Non-pigmented ciliary epithelial cell (primary cell): ENCODE measurements around the gene BIRC7.
A peak's percentile ranks its signal among the peaks of the same experiment; 100 is the strongest.

Source experiments
- DNase-seq: peaks from one replicate; pipeline ENCODE4 v3.0.0-alpha.2; 2010; ENCODE audit warnings: low read depth

BIRC7 gene

DNA sequence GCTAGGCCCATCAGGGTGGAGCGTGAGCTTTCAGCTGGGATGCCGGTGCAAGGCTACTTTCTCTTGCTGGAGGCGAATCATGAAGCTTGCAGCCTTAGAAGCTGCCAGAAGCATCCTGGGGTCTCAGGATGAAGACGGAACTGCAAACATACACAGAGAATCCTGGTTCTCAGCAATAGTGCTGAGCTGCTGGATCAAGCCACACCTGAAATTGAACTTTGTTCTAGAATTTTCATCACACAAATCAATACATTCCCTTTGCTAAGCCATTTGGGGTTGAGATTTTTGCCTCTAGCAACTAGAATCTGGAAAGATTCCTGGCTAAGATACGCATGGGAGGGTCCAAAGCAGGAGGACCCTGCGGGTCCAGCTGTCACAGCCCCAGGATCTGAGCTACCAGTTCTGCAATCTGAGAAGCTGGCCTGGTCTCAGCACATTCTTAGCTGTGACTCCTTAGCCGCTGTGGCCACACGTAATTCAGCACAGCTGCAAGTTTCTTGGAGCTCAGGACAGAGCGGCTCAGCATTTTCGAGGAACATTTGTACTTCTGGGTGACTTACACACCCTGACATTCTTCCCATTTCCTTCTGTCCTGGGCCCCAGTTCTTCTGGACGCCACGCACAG is 30.3 kb downstream of the BIRC7 start:
- no peak for DNase-seq

DNA sequence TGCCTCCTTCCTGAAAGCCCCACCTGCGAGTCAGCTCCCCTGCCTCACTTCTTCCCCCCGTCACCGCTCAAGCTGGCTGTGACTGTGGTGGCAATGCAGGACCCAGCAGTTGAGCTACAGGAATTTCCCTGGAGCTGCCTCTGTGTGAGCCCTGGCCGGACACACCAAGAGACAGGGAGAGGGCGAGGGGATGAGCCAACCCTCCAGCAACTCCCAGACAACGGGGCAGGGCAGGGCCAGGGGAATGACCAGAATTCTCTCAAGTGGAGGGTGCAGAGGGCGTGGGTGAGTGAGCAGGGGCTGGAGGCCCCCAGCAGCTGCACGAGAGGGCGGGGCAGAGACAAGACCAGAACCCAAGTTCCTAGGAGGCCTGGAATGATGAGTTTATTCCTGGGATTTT is 32.0 kb downstream of the BIRC7 start:
- no peak for DNase-seq

DNA sequence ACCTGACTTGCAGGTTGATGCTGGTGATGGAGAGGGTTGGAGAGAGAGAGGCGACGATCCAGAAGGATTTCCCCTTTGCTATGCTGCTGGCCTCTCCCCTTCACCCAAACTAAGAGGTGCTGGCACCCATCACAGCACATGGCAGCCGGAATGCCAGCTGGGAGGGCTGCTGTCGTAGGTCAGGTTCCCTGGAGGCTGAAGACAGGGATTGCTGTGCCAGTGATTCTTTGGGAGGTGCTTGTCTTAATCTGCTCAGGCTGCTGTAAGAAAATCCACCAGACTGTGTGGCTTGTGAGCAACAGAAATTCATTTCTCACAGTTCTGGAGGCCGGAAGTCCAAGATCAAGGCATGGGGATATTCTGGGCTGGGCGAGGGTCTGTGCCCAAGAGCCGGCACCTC is 32.6 kb downstream of the BIRC7 start:
- no peak for DNase-seq

DNA sequence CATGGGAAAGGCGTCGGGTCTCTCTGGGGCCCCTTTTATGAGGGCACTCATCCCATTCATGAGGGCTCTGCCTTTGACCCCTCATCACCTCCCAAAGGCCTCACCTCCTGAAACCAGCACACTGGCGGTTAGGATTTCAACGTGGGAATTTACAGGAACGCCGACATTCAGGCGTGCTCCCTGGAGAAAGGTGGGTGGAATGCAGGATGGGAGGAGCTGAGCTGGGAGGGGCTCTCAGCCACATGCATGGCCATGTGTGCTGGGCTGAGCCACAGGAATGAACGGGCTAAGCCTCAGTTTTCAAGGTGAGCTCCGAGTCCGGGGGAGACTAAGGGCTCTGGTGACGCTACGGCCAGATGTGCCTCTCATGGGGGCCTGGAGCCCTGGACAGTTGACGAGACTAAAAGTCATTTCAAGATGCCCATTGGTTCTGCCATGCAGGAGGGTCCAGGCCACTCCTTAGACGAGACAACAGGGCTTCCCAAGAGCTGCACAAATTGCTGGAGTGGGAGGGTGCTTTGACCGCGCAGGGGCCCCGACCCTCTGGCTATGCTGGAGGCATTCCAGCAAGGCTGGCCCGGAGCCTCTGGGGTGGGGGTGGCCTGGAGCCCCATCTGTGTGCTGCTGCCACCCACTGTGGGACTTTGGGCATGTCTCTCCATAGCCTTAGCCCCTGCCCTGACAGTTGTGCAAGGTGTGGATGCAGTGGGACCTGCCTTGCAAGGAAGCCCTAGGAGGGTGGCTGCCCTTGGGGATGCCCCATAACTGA is 33.1 kb downstream of the BIRC7 start:
- no peak for DNase-seq

DNA sequence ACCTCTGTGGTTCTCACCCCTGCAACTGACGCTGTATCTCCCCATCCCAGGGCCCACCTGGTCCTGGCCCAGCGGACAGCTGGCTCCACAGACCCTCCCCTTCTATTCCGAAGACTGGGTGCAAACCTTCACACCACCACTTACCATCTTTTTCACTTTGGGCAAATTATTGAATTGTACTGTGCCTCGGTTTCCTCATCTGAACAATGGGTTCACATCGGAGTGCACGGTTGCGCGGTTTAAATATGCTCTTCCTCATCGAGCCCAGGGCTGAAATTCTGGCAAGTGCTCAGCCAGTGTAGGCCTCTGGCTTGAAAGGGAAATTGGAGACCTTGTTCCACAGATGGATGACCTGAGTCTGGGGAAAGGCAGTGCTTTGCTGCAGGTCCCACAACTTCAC is 34.0 kb downstream of the BIRC7 start:
- no peak for DNase-seq

DNA sequence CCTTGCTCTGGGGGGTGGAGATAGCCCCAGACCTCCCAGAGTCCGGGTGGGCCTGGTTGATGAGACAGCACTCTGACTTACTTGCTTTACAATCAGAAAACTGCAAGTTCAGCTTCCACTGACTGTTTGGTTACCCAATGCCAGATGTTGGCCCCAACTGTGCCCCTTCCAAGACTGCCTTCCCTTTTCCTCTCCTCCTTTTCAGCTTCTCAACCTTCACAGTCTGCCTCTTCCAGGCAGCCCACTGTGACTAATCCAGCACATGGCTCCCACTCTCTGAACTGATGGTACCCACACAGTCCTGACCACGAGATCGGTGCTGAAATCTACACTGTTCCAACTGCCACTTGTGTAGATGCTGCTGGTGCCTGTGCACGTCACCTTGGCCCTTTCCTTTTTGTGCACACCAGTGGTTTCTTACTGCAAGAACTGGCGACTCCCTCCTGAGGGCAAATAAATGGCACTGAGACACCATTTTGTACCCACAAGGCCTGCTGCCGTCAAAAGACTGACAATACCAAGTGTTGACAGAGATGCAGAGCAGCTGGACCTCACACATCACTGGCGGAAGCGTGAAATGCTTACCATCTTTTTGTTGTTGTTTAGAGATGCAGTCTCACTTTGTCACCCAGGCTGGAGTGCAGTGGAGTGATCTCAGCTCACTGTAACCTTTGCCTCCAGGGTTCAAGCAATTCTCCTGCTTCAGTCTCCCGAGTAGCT is 35.1 kb downstream of the BIRC7 start:
- no peak for DNase-seq

DNA sequence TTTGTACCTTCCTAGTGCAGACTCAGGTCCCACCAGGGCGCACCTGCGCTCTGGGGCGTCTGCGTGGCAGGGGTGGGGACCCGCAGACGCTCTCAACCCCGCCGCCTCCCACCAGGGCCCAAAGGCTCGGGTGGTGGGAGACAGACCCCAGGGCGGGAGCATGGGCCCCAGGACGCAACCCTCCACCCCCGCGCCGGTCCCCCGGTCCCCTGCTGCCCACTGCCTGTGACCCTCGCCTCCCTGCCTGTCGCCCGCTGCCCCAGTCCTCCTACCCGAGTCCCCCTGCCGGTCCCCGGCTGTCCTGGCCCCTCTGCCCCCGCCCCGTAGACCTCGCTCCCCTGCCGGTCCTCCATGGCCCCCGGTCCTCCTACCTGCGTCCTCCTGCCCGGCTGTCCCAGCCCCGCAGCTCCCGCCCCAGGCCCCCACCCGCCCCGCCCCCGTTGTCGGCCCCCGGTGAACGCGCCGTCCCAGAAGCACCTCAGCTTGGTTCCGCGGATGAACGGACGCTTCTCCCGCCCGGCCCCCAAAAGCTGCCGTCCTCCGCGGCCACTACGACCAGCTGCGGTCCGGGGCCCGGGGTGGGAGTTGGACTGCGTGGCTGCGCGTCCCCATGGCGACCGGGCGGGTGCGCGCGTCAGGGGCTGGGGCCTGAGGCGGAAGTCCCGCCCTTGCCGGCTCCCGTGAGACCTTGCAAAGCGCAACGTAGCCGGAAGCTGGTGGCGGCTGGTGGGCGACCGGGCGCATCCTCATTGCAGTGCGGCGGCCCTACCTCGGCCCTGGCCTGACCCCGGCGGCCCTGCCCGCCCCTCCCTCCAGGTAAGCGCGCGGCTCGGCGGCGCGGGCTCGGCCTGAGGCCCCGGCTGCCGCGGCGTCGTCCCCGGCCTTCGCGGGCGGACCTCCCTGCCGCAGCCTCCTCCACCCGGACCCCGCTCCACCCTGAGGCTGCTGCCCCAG is 36.7 kb downstream of the BIRC7 start, which contains the start of gene ARFGAP1:
TSS of gene ARFGAP1 (plus strand) at position 709 of the 954 bp plus-strand sequence. CDS start 2,768 bp downstream, outside the sequence.
- DNase-seq: peak; percentile 57

DNA sequence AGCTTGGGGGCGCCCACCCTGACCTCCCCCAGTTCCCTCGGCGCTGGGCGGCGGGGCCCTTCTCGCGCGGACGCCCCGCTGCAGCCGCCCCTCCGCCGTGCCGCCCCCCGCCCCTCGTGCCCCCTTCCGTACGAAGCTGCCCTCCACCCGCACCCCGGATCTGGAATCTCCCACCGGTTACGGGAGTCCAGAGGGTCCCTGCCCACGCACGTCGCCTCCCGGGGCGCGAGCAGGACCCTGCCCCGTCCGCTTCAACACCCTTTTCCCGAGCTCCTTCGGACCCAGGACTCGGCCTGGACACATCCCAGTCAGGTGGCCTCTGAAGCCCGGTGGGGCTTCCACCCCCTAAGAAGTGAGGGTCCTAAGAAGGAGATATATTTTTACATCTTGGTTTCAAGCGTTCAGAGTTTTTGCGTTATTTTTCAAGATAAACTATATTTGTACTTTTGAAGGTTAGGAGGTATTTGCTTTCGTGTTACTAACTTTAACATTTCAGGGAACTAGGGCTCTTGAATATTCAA is 37.4 kb downstream of the BIRC7 start:
- DNase-seq: no peak

DNA sequence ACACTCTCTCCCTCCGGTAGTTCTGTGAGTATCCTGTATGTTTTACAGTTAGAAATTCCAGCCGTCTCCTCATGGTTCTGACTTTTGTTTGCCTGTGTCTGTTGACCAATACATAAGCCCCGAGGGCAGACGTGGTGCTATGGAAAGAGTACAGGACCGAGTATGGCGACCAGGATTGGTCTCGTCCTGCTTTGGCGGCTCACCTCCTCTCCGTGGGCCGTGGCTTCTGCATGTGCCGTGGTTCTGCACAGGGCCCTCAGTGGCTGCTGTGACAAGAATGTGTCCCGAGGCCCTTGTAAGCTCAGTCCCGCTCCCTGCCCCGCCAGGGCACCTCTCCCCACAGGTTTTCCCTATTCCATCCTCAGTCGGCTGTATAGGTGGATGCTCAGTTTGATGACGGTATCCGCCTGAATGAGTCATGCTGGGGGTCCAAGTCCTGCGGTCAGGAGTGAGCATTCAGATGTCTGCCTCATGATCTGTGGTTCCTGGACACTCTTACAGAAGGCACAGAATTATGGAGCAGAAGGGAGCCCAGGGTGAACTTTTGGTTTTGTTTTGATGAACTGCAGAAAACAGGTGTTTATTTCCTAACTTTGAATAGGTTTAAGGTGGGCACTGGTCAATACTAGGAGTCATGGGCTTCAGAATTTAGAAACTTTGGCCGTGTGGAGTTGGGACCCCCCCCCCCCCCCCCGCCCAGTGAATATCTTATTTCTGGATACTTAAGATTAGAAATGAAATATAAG is 38.1 kb downstream of the BIRC7 start:
- peak; percentile 80 for DNase-seq

DNA sequence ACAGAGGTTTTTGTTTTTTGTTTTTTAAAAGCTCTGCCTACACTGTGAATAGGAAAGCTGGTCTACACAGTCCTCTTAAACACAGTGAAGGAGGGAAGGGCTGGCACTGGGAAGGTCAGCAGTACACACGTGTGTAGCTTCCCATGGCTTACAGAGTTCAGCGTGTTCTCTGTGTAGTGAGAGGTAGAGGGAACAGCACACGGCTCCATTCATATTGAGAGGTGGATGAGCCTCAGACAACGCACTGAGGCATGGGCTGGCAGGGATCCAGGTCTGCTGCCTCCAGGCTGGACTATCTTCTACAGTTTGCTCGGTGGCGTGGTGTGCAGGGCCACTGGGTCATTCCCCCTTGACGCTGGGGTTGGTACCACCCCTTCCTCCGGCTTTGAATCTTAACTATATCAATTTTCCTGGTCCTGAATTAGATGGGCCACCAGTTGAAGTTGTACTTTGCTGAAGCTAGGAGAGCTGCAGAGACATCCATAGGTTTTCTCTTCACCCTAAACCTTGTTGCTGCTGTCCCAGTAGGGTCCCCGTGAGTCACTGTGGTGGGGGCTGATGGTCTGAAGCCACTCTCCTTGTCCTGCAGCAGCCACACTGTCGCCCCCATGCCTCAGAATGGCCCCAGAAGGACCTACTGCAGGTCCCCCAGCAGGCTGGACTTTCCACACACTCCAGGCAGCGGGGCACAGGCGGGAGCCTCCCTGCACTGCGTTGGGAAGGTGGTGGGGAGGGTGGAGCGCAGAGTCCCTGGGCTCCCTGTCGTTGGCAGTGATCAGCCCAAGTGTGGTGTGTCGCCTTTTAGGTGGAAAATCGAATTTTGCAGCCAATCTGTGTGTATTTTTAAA is 38.9 kb downstream of the BIRC7 start:
- no peak for DNase-seq

DNA sequence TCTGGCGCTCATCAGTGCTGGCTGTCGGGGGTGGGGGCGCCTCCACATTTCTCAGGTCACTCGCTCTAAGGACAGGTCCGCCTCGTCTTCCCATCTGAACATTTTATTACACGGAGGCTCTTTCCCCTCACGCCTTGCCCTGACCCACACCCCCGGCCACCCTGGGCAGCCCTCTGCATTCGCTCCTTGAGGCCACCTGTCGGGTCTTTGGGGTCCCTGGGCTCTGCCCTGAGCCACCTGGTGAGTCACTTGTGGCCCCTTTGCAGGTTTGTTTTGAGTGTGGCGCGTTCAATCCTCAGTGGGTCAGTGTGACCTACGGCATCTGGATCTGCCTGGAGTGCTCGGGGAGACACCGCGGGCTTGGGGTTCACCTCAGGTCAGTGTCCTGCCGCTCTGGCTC is 40.1 kb downstream of the BIRC7 start:
- DNase-seq: no peak

DNA sequence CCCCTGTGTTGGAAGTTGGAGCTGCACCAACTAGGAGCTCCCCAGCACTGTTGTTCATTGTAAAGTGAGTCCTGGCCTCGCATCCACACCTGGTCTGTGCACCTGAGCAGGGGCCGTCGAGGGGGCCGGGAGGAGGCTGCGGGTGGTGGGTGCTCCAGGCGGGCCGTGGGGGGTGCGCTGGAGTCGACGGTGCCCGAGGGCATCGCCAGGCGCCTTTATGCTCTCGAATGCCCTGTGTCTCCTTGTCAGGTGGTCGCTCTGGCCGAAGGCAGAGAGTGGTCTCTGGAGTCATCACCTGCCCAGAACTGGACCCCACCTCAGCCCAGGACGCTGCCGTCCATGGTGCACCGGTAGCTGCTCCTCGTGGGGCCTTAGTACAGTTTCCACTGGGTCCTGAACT is 41.3 kb downstream of the BIRC7 start:
- DNase-seq: no peak

DNA sequence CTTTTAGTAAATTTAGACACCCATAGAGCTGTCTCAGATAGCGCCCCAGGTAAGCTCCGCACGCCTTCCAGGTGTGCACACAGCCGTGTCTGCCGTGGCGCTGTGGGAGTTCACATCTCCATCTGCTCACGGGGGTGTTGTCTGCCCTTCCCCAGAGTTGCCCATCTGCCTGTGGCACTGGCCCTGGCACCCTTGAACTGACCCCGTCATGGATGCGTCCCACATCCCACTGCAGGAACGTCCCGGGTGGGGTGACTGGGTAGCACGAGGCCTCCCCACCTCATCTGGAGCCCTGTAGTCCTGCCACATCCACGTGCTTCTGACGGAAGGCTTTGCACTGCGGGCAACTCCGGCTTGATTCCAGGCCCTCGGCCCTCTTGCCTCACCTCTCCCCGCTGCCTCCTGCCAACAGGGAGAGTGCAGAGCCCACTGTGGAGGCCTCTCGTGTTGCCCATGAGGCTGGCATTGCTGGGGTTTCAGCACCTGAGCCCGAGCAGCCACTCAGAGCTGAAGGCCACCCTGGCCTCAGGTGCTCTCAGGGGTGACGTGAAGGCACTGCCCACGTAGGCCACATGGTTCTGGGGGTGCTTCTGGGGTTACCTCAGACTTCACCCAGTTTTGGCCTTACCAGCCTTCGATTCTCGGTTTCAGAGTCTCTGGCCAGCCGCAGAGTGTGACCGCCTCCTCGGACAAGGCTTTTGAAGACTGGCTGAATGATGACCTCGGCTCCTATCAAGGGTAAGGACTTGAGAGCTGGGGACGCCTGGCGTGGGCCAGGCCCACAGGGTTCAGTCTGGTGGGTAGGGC is 42.0 kb downstream of the BIRC7 start:
- DNase-seq: no peak

DNA sequence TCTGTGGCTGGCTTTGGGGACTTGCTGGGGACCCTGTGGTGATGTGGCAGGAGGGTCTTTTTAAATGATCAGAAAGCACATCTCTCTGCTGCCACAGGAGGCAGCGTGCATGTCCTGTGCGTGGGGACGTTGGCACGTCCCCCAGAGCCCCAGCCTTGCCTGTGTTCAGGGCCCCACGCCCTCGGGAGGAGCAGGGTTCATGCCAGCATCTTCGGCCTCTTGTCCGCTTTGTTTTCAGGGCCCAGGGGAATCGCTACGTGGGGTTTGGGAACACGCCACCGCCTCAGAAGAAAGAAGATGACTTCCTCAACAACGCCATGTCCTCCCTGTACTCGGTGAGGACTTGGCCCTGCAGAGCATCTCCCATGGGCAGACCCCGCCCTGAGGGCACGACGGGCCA is 43.0 kb downstream of the BIRC7 start:
- DNase-seq: no peak

DNA sequence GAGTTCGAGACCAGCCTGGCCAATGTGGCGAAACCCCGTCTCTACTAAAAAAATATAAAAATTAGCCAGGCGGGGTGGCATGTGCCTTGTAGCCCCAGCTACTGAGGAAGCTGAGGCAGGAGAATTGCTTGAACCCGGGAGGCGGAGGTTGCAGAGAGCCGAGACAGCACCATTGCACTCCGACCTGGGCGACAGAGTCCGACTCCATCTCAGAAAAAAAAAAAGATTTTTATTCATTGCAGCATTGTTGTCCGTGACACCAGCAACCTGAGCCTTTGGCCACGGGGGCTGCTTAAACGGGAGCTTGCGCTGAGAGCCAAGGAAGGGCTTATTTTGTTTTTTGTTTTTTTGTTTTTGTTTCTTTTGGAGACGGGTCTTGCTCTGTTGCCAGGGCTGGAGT is 44.2 kb downstream of the BIRC7 start:
- no peak for DNase-seq

DNA sequence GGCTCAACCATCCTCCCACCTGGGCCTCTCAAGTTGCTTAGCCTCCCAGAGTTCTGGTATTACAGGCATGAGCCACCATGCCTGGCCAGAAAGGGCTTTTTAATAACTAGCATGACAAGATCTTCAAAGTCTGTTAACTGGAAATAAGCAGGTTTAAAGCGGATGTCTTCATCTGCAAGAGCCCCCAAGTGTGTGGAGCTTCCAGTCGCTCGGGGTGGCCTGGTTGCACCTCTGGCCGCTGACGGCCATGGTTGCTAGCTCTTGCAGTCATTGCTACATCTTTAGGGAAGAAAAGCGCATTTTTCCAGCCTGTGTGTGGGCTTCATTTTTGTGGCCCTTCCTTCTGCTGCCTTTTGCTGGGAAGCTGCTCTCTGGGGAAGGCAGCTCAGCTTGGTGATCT is 44.7 kb downstream of the BIRC7 start:
- no peak for DNase-seq

DNA sequence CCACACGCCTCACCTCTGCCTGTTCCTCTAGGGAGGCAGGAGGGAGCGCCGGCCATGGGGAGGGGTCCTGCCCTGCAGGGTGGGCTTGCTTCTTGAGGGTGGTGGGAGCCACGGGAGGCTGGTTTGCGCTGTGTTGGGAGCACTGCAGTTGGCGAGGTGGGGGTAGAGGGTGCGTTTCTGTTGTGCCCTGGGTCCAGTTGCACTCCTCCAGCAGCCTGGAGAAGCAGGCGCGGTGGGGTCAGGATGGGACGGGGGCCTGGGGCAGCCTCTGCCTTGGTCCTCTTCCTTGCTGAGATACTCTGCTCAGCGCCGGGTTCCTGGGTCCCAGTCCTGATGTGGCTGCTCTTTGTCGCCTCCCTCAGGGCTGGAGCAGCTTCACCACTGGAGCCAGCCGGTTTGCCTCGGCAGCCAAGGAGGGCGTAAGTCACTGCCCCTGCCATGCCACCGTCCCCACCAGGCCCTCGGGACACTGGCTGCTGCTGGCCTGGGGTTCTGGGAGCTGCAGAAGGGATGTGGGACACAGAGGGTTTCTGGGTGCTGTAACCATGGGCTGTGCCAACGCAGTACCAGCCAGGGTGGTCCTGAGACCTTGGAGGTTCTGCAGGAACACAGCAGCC is 45.3 kb downstream of the BIRC7 start:
- DNase-seq: no peak

DNA sequence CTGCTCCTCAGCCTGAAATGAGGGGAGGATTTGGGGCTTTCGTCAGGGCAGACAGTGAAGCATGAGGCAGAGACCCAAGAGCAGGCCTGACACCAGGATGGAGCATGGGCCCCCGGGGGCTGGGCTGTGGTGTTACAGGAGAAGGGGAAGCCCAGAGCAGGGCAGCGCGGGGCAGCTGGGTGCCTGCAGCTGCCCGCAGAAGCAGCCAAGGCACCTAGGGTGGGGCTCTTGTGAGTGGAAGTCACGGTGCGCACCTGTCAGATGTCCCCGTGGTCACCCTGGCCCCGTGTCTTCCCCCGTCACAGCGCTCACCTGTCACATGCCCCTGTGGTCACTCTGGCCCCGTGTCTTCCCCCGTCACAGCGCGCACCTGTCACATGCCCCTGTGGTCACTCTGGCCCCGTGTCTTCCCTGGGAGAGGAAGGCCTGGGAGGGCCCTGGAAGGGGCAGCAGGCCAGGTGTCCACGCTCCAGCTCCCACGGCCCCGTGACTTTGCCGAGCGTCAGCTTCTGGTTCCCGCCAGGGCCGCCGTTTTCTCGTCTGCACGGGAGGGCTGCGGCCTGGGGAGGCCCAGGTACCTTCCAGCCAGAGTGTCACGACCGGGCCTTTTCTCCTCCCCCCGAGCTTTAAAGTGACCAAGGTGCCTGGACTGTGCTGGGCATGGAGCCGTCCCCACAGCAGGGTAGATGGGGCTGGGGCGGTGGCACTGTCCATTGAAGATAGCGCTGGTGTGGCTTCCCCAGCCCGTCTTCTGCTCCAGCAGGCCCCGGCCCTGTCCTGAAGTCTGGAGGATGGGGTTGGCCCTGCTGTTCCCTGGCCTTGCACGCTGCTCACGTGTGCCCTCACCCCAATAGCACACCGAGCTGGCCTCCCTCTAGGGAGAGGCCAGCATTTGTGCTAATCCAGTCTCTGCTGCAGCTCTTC is 46.3 kb downstream of the BIRC7 start:
- DNase-seq: no peak
